K562 (cell line): Measurements from ENCODE around the gene TTC39C. TPM values are rescaled to one million over a fixed set of nuclear protein-coding genes. Genes with fewer than 3 reads are reported as not detected.
A peak's percentile ranks its signal among the peaks of the same experiment; 100 is the strongest.

Experiments
- AFF1 ChIP-seq, 2 experiments: fragments of 450-650 bp; IDR thresholded peaks; 2 replicates each; pipeline ENCODE4 v1.6.1; 2018; ENCODE audit warnings: mild to moderate bottlenecking in 2 of 2, low read depth in 1 of 2; ENCODE audit not compliant: partially characterized antibody in 2 of 2
- ARID1B ChIP-seq: fragments of 450-650 bp; IDR thresholded peaks from 2 replicates; pipeline ENCODE4 v1.6.1; 2016; ENCODE audit warnings: antibody characterized with exemption, mild to moderate bottlenecking, inconsistent platforms
- BMI1 ChIP-seq: fragments of 150-350 bp; IDR thresholded peaks from 2 replicates; pipeline ENCODE4 v1.6.1; 2014; ENCODE audit warnings: low read length
- BRD9 ChIP-seq: fragments of 450-650 bp; IDR thresholded peaks from 2 replicates; pipeline ENCODE4 v1.6.1; 2018; ENCODE audit warnings: low read depth; ENCODE audit not compliant: partially characterized antibody
- CREBBP ChIP-seq: IDR thresholded peaks from one replicate; pipeline ENCODE4 v1.6.1; 2012; ENCODE audit warnings: low read depth, mild to moderate bottlenecking, control low read depth, inconsistent platforms, low read length
- DACH1 ChIP-seq: fragments of 450-650 bp; IDR thresholded peaks from 2 replicates; pipeline ENCODE4 v1.6.1; 2018; ENCODE audit not compliant: partially characterized antibody
- DIDO1 ChIP-seq: fragments of 450-650 bp; IDR thresholded peaks from 2 replicates; pipeline ENCODE4 v1.6.1; 2016; ENCODE audit warnings: low read depth, missing biosample characterization, missing genetic modification characterization
- ESRRA ChIP-seq: fragments of 450-650 bp; IDR thresholded peaks from 2 replicates; pipeline ENCODE4 v1.6.1; 2014; ENCODE audit warnings: low read depth, mild to moderate bottlenecking, moderate library complexity, borderline replicate concordance
- JUN ChIP-seq, 2 experiments: sonication (generic) in 1 of 2; formaldehyde crosslinking in 1 of 2; IDR thresholded peaks; 2 replicates each; pipeline versions ENCODE4 v1.6.1 to v1.8.0; 2012 to 2022; ENCODE audit warnings: borderline replicate concordance in 2 of 2, mild to moderate bottlenecking in 2 of 2, improper control_type of control experiment in 1 of 2, low read depth in 1 of 2, low read length in 1 of 2, missing genetic modification reagents in 1 of 2
- MEF2A ChIP-seq: IDR thresholded peaks from 2 replicates; pipeline ENCODE4 v1.6.1; 2011; ENCODE audit warnings: low read depth, mild to moderate bottlenecking, low read length, moderate library complexity; ENCODE audit not compliant: control insufficient read depth
- POLR3A ChIP-seq: IDR thresholded peaks from 2 replicates; pipeline ENCODE4 v1.6.1; 2011; ENCODE audit warnings: borderline replicate concordance, mild to moderate bottlenecking, moderate library complexity; ENCODE audit not compliant: insufficient read length, insufficient read depth; ENCODE audit errors: extremely low read depth
- PRMT5 ChIP-seq: sonication (generic); formaldehyde crosslinking; IDR thresholded peaks from 2 replicates; pipeline ENCODE4 v1.5.0; 2020; ENCODE audit warnings: missing genetic modification reagents
- RAD51 ChIP-seq: fragments of 450-650 bp; IDR thresholded peaks from 2 replicates; pipeline ENCODE4 v1.7.1; 2016; ENCODE audit warnings: low read depth, mild to moderate bottlenecking, borderline replicate concordance
- SMAD4 ChIP-seq: fragments of 250-450 bp; sonication (Bioruptor Pico); conservative IDR thresholded peaks from 2 replicates; pipeline ENCODE4 v1.8.0; 2021; ENCODE audit warnings: inconsistent platforms, mild to moderate bottlenecking, moderate library complexity
- SRSF9 ChIP-seq: fragments of 200-400 bp; formaldehyde crosslinking; IDR thresholded peaks from 2 replicates; pipeline ENCODE4 v1.6.1; 2017; ENCODE audit warnings: low read depth, low read length, borderline replicate concordance
- TCF3 ChIP-seq: sonication (generic); formaldehyde crosslinking; IDR thresholded peaks from 2 replicates; pipeline ENCODE4 v1.4.0; 2020; ENCODE audit warnings: mild to moderate bottlenecking, missing genetic modification reagents
- TCF7L2 ChIP-seq: fragments of 150-350 bp; IDR thresholded peaks from 2 replicates; pipeline ENCODE4 v1.6.1; 2016; ENCODE audit warnings: low read depth, mild to moderate bottlenecking, low read length, moderate library complexity
- TCFL5 ChIP-seq: fragments of 250-450 bp; sonication (Bioruptor Pico); conservative IDR thresholded peaks from 2 replicates; pipeline ENCODE4 v1.6.1; 2021; ENCODE audit warnings: mild to moderate bottlenecking, moderate library complexity, matching md5 sums
- ZNF121 ChIP-seq: sonication (generic); formaldehyde crosslinking; conservative IDR thresholded peaks from 2 replicates; pipeline ENCODE4 v1.8.0; 2022; ENCODE audit warnings: missing genetic modification reagents
- ZNF224 ChIP-seq: sonication (generic); formaldehyde crosslinking; IDR thresholded peaks from 2 replicates; pipeline ENCODE4 v1.8.0; 2022; ENCODE audit warnings: mild to moderate bottlenecking, missing genetic modification reagents
- ZNF232 ChIP-seq: sonication (generic); formaldehyde crosslinking; IDR thresholded peaks from 2 replicates; pipeline ENCODE4 v1.8.0; 2022; ENCODE audit warnings: mild to moderate bottlenecking, missing genetic modification reagents
- ZNF449 ChIP-seq: fragments of 250-450 bp; sonication (Bioruptor Pico); IDR thresholded peaks from 2 replicates; pipeline ENCODE4 v1.8.0; 2022; ENCODE audit warnings: moderate library complexity, mild to moderate bottlenecking, inconsistent platforms
- ZNF766 ChIP-seq: fragments of 200-800 bp; sonication (Bioruptor generic); conservative IDR thresholded peaks from 2 replicates; pipeline ENCODE4 v1.6.1; 2016; ENCODE audit warnings: missing genetic modification characterization, missing compliant biosample characterization
- polyA plus RNA-seq, 8 experiments: library from polyadenylated mRNA; depleted of rRNA in 4 of 8; stranded (reverse) in 5 of 8; unstranded in 3 of 8; fragments of >200 nt; fragmentation: Nextera tagmentation in 2 of 8; fragmentation: Illumina TruSeq in 1 of 8; extraction: Ambion mirVana in 2 of 8; extraction: Trizol in 1 of 8; gene quantifications; 2 replicates each; pipeline versions ENCODE4 v1.2.1 to v1.2.3, GENCODE V29; 2011 to 2014; ENCODE audit warnings: inconsistent platforms in 1 of 8, missing spikeins in 1 of 8
- total RNA-seq, 7 experiments: library from RNA; depleted of rRNA in 6 of 7; stranded (reverse); fragments of >200 nt in 6 of 7; fragmentation: Illumina TruSeq in 2 of 7; extraction: Trizol in 2 of 7; gene quantifications; 2 replicates each; pipeline versions ENCODE4 v1.2.1 to v1.2.3, GENCODE V29; 2011 to 2021; ENCODE audit warnings: low replicate concordance in 1 of 7

Gene TTC39C
- total and polyA plus RNA-seq, 9 of the 15 experiments (the other 6 are each of a cell fraction or from before 2014, with no cell fraction given), result 0.01 to 0.58 (median 0.18) TPM; not detected in 5

DNA sequence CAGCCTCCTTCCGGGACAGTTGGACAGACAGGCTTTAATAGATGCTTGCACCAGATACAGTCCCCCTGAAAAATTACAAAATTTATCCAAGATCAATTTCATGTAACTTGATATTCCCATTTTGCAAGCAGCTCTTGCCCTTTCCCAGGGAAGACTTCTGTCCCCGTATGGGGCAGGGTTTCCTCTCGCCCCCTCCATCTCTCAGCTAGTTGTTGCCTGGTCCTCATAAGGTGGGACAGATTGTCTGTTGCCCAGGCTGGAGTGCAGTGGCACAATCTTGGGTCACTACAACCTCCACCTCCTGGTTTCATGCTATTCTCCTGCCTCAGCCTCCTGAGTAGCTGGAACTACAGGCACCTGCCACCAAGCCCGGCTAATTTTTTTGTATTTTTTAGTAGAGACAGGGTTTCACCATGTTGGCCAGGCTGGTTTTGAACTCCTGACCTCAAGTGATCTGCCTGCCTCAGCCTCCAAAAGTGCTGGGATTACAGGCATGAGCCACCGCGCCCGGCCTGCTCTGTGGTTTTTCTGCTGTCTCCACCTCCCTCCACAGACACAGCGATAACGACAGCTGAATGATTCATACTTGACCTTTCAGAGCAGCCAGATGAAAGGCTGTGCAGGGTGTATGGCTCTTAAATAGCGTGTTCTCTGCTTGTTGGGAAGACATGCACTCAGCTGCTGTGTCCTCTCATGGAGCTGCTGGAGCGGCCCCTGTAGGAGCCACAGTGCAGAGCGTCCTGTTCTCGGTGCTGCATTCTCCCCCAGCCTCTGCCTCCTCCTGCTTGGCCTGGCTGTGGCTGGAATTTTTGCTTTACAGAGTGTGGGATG lies 61.4 kb downstream of the TTC39C start (continued):
- no peak for TF ChIP-seq BMI1
- TF ChIP-seq ZNF121 (CRISPR knock-in tag), result no peak
- peak; percentile 56 for TF ChIP-seq TCF3 (CRISPR knock-in tag)
- 0 out of 2 replicates have a peak, but pooled peaks have one; percentile 54 for TF ChIP-seq JUN (IDR thresholded peaks at IDR 0.05; ENCODE audit: borderline replicate concordance, low read depth, low read length)
- no peak for TF ChIP-seq JUN (CRISPR knock-in tag; IDR thresholded peaks at IDR 0.05; ENCODE audit: borderline replicate concordance)
- no peak for TF ChIP-seq ZNF232
- no peak for TF ChIP-seq SRSF9
- TF ChIP-seq DACH1, result peak; percentile 35
- TF ChIP-seq SMAD4 (CRISPR knock-in tag), result peak; percentile 71
- no peak for TF ChIP-seq RAD51
- peak; percentile 43 for TF ChIP-seq POLR3A
- no peak for TF ChIP-seq CREBBP
- TF ChIP-seq DIDO1 (tag), result no peak
- TF ChIP-seq ARID1B, result peak; percentile 79
- TF ChIP-seq ZNF224 (CRISPR knock-in tag), result no peak
- no peak for TF ChIP-seq BRD9
- TF ChIP-seq ESRRA, result peak; percentile 63; the same call in 1 of the 2 replicates
- no peak for TF ChIP-seq ZNF449 (CRISPR knock-in tag)
- TF ChIP-seq TCF7L2, result peak; percentile 33; the same call in 1 of the 2 replicates
- TF ChIP-seq TCFL5, result no peak
- TF ChIP-seq MEF2A, result no peak
- no peak for TF ChIP-seq PRMT5
- TF ChIP-seq AFF1 (IDR thresholded peaks at IDR 0.05; ENCODE audit: low read depth in 1 of 2, partially characterized antibody in 2 of 2), result no peak
- no peak for TF ChIP-seq ZNF766 (CRISPR knock-in tag)
